Testis (tissue), 3 donors: ENCODE measurements around the gene PRKCZ. TPM values are rescaled to one million over a fixed set of nuclear protein-coding genes. Genes with fewer than 3 reads are reported as not detected.

Experiments
- DNase-seq: peaks from one replicate; pipeline ENCODE4 v3.0.0-alpha.2; 2019
- H3K27ac ChIP-seq, 2 donors: fragments of 200-600 bp; sonication (generic); one replicate each; pipeline ENCODE4 v1.5.1; 2019
- H3K27me3 ChIP-seq: fragments of 200-600 bp; sonication (generic); one replicate; pipeline ENCODE4 v1.5.1; 2019
- H3K36me3 ChIP-seq: fragments of 200-600 bp; sonication (generic); one replicate; pipeline ENCODE4 v1.5.1; 2017; ENCODE audit warnings: low read depth; ENCODE audit errors: missing control alignments
- H3K4me1 ChIP-seq: fragments of 200-600 bp; sonication (generic); one replicate; pipeline ENCODE4 v1.5.1; 2019
- H3K4me3 ChIP-seq, 2 donors: fragments of 200-600 bp; sonication (generic); one replicate each; pipeline ENCODE4 v1.5.1; 2017 to 2019
- H3K9me3 ChIP-seq: fragments of 200-600 bp; sonication (generic); one replicate; pipeline ENCODE4 v1.5.1; 2017
- CTCF ChIP-seq, 3 experiments: fragments of 450-650 bp in 2 of 3; fragments of 200-600 bp in 1 of 3; sonication (generic) in 1 of 3; IDR thresholded peaks; one replicate each; pipeline ENCODE4 v1.5.1; 2016 to 2019; ENCODE audit warnings: antibody characterized with exemption in 3 of 3, mild to moderate bottlenecking in 2 of 3, moderate library complexity in 1 of 3
- POLR2A ChIP-seq: fragments of 450-650 bp; IDR thresholded peaks from one replicate; pipeline ENCODE4 v1.6.1; 2017; ENCODE audit warnings: antibody characterized with exemption, mild to moderate bottlenecking, moderate library complexity
- WGBS, 2 donors: methylation state at CpG; one replicate each; pipeline ENCODE4 v1.1.5; 2018; 5-methylcytosine and 5-hydroxymethylcytosine counted together
- intact Hi-C: fragments of 100-400 bp; cut with DNase I; formaldehyde crosslinking; loops from one replicate; pipeline ENCODE4 v1.15.1; 2023; ENCODE audit warnings: low total_unique reads
- polyA plus RNA-seq: library from polyadenylated mRNA; stranded (reverse); fragments of 350-450 nt; fragmentation: Illumina TruSeq; extraction: RNeasy Lipid Tissue Mini Kit (QIAGEN cat#74804); gene quantifications from one replicate; pipeline ENCODE4 v1.2.3, GENCODE V29; 2014; ENCODE audit warnings: low read depth, low replicate concordance; ENCODE audit not compliant: insufficient read depth
- total RNA-seq, 2 donors: library from RNA; depleted of rRNA; stranded (reverse); fragments of >200 nt; gene quantifications; one replicate each; pipeline ENCODE4 v1.2.3, GENCODE V29; 2016

Gene PRKCZ
- total and polyA plus RNA-seq, 3 donors from 2014 or later: 86.4 to 142 (median 123) TPM

GRCh38 chr1:2206813-2207487 is 156.7 kb downstream of the PRKCZ start:
- TF ChIP-seq CTCF (IDR thresholded peaks at IDR 0.05): no peak
- Histone ChIP-seq H3K27me3 (no peaks in the 10 kb centered on the region), H3K27ac (peak overlapping the region; percentile 82 to 94), H3K4me1 (peaks cover 43% of the 10 kb centered on the region), H3K36me3 (no peaks in the 10 kb centered on the region), H3K9me3 (no peaks in the 10 kb centered on the region), H3K4me3 (no peak overlapping the region)
- intact Hi-C loops: loop anchor here (10.0 kb wide), 1 partner anchor 108 kb away; no protein-coding TSS in a partner anchor
- DNase-seq: no peak
- 52 to 65% methylated on average over 9 to 16 of the region's 16 CpGs for WGBS, 2 donors

GRCh38 chr1:2208309-2209239 is 158.4 kb downstream of the PRKCZ start:
- intact Hi-C loops: loop anchor here (10.0 kb wide), 1 partner anchor 106 kb away; no protein-coding TSS in a partner anchor

GRCh38 chr1:2209400-2210083 is 159.3 kb downstream of the PRKCZ start:
- intact Hi-C loops: loop anchor here (10.0 kb wide), 1 partner anchor 105 kb away; no protein-coding TSS in a partner anchor
- H3K4me1 ChIP-seq: peaks cover 69% of the 10 kb centered on the region
- TF ChIP-seq POLR2A: no peak
- TF ChIP-seq CTCF (IDR thresholded peaks at IDR 0.05): no peak
- H3K36me3 ChIP-seq: no peaks in the 10 kb centered on the region
- no peak overlapping the region for H3K4me3 ChIP-seq
- H3K27me3 ChIP-seq: no peaks in the 10 kb centered on the region
- H3K9me3 ChIP-seq: no peaks in the 10 kb centered on the region
- WGBS, 2 donors: 51 to 77% methylated on average over 9 to 18 of the region's 18 CpGs
- H3K27ac ChIP-seq: peak overlapping the region; percentile 16 to 94
- no peak for DNase-seq

More at GRCh38 chr1:2208309-2209239, 158.4 kb downstream of the PRKCZ start:
- peak overlapping the region; percentile 84 to 94 for H3K27ac ChIP-seq
- TF ChIP-seq POLR2A (no peak), CTCF (IDR thresholded peaks at IDR 0.05) (no peak)
- no peak overlapping the region for H3K4me3 ChIP-seq
- no peak for DNase-seq
- 71 to 75% methylated on average over 19 to 23 of the region's 24 CpGs for WGBS, 2 donors
- no peaks in the 10 kb centered on the region for H3K36me3 ChIP-seq
- no peaks in the 10 kb centered on the region for H3K9me3 ChIP-seq
- H3K4me1 ChIP-seq: peaks cover 60% of the 10 kb centered on the region
- no peaks in the 10 kb centered on the region for H3K27me3 ChIP-seq

GRCh38 chr1:2210084-2210653 is 160.0 kb downstream of the PRKCZ start:
- Histone ChIP-seq H3K27ac (peak overlapping the region in 1 of 2 donors; percentile 94), H3K36me3 (no peaks in the 10 kb centered on the region)

More at GRCh38 chr1:2210084-2210653, 160.0 kb downstream of the PRKCZ start:
- no peaks in the 10 kb centered on the region for H3K9me3 ChIP-seq
- intact Hi-C loops: no loop called here
- H3K27me3 ChIP-seq: no peaks in the 10 kb centered on the region
- H3K4me3 ChIP-seq: no peak overlapping the region
- H3K4me1 ChIP-seq: peaks cover 73% of the 10 kb centered on the region
- 87 to 88% methylated on average over 15 to 17 of the region's 19 CpGs for WGBS, 2 donors
- DNase-seq: no peak
- TF ChIP-seq POLR2A: no peak
- TF ChIP-seq CTCF (IDR thresholded peaks at IDR 0.05): no peak
